Neural progenitor cell (in vitro differentiated cells): ENCODE measurements around the gene MEGF6. TPM values are rescaled to one million over a fixed set of nuclear protein-coding genes. Genes with fewer than 3 reads are reported as not detected.

ENCODE experiments used
- DNase-seq: peaks from one replicate; pipeline ENCODE4 v3.0.0-alpha.2; 2016; ENCODE audit warnings: low spot score
- H2AFZ ChIP-seq: fragments of 200-600 bp; sonication (generic); replicated peaks from 2 replicates; pipeline ENCODE4 v1.6.1; 2016; ENCODE audit warnings: antibody characterized with exemption
- H3F3A ChIP-seq: fragments of 200-600 bp; sonication (generic); 2 replicates; pipeline ENCODE4 v1.6.1; 2016; ENCODE audit warnings: antibody characterized with exemption, low read depth
- H3K27ac ChIP-seq: fragments of 200-600 bp; sonication (generic); 2 replicates; pipeline ENCODE4 v1.5.1; 2016; ENCODE audit warnings: mild to moderate bottlenecking
- H3K27me3 ChIP-seq: fragments of 200-600 bp; sonication (generic); 2 replicates; pipeline ENCODE4 v1.6.1; 2016; ENCODE audit warnings: mild to moderate bottlenecking, moderate library complexity
- H3K36me3 ChIP-seq: fragments of 200-600 bp; sonication (generic); 2 replicates; pipeline ENCODE4 v1.5.1; 2016
- H3K4me1 ChIP-seq: fragments of 200-600 bp; sonication (generic); 2 replicates; pipeline ENCODE4 v1.6.1; 2016; ENCODE audit warnings: mixed run types
- H3K4me2 ChIP-seq: fragments of 200-600 bp; sonication (generic); 2 replicates; pipeline ENCODE4 v1.6.1; 2016
- H3K4me3 ChIP-seq: fragments of 200-600 bp; sonication (generic); 2 replicates; pipeline ENCODE4 v1.5.1; 2016
- H3K79me2 ChIP-seq: fragments of 200-600 bp; sonication (generic); 2 replicates; pipeline ENCODE4 v1.6.1; 2016; ENCODE audit warnings: low read depth
- H3K9ac ChIP-seq: fragments of 200-600 bp; sonication (generic); 2 replicates; pipeline ENCODE4 v1.6.1; 2016
- H3K9me3 ChIP-seq: fragments of 200-600 bp; sonication (generic); 2 replicates; pipeline ENCODE4 v1.5.1; 2016; ENCODE audit warnings: low read depth
- H4K20me1 ChIP-seq: fragments of 200-600 bp; sonication (generic); 2 replicates; pipeline ENCODE4 v1.6.1; 2016; ENCODE audit warnings: low read depth
- H3K27ac Mint-ChIP-seq: 3 replicates; pipeline ENCODE4 v1.8.0; 2021; ENCODE audit warnings: mixed read lengths
- H3K27me3 Mint-ChIP-seq: 2 replicates; pipeline ENCODE4 v1.8.0; 2022; ENCODE audit warnings: low read depth, mild to moderate bottlenecking, inconsistent platforms, moderate library complexity, mixed read lengths; ENCODE audit not compliant: insufficient read depth
- H3K36me3 Mint-ChIP-seq: 3 replicates; pipeline ENCODE4 v1.8.0; 2021; ENCODE audit warnings: mixed read lengths
- H3K4me1 Mint-ChIP-seq: 3 replicates; pipeline ENCODE4 v1.8.0; 2021; ENCODE audit warnings: mixed read lengths
- H3K4me3 Mint-ChIP-seq: 3 replicates; pipeline ENCODE4 v1.8.0; 2021; ENCODE audit warnings: mild to moderate bottlenecking, moderate library complexity, mixed read lengths
- H3K9me3 Mint-ChIP-seq: 3 replicates; pipeline ENCODE4 v1.8.0; 2020; ENCODE audit warnings: mixed read lengths
- CTCF ChIP-seq: fragments of 200-600 bp; sonication (generic); IDR thresholded peaks from 2 replicates; pipeline ENCODE4 v1.5.1; 2017; ENCODE audit warnings: antibody characterized with exemption, mild to moderate bottlenecking
- EZH2 ChIP-seq: fragments of 200-600 bp; sonication (generic); IDR thresholded peaks from 2 replicates; pipeline ENCODE4 v1.6.1; 2017; ENCODE audit warnings: antibody characterized with exemption, mild to moderate bottlenecking, moderate library complexity
- EZH2phosphoT487 ChIP-seq: fragments of 200-600 bp; sonication (generic); IDR thresholded peaks from 2 replicates; pipeline ENCODE4 v1.6.1; 2017; ENCODE audit warnings: antibody characterized with exemption
- total RNA-seq: library from RNA; depleted of rRNA; stranded (reverse); fragments of >200 nt; gene quantifications from 2 replicates; pipeline ENCODE4 v1.2.3, GENCODE V29; 2015; ENCODE audit warnings: low replicate concordance

MEGF6 gene
- total RNA-seq, 1 donor from 2014 or later: 1.7 TPM

DNA sequence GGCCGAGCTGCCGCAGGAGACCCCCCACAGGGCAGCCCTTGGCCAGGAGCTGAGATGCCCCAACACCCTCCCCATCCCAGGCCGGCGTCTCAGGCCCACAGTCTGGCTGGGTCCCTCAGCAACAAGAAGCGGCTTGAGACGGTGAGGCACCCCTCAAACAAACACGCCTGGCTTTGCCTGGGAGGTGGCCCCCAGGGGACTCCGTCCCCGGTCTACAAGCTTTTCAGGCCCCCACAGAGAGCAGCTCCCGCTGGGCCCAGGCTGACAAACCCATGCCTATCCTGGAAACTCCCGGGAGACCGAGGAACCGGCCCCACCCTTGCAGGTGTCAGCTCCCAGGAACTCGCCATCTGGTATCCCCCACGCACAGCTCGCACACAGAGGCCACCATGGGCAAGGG lies 89.9 kb downstream of the MEGF6 start:
- Histone ChIP-seq H3K79me2 (no peaks in the 10 kb centered on the region), H3K9ac (no peak overlapping the region), H3K27me3 (no peaks in the 10 kb centered on the region), H3F3A (no peaks in the 10 kb centered on the region), H3K27ac (no peak overlapping the region), H3K4me2 (no peak overlapping the region), H3K4me1 (peaks cover 3% of the 10 kb centered on the region), H3K4me3 (no peak overlapping the region), H4K20me1 (peaks cover 26% of the 10 kb centered on the region), H3K36me3 (no peaks in the 10 kb centered on the region), H3K9me3 (no peaks in the 10 kb centered on the region), H2AFZ (no peak overlapping the region)
- Mint-ChIP-seq H3K4me1 (no peaks in the 10 kb centered on the region), H3K27ac (no peak overlapping the region), H3K4me3 (no peak overlapping the region), H3K9me3 (no peaks in the 10 kb centered on the region), H3K36me3 (no peaks in the 10 kb centered on the region), H3K27me3 (no peaks in the 10 kb centered on the region)
- DNase-seq: no peak
- TF ChIP-seq EZH2phosphoT487 (no peak), CTCF (no peak), EZH2 (no peak)

GRCh38 chr1:3520419-3521378 lies 90.6 kb downstream of the MEGF6 start:
- H3K4me3 ChIP-seq: no peak overlapping the region
- H3F3A ChIP-seq: no peaks in the 10 kb centered on the region
- H3K27ac ChIP-seq: no peak overlapping the region
- H3K9me3 ChIP-seq: no peaks in the 10 kb centered on the region
- no peaks in the 10 kb centered on the region for H3K9me3 Mint-ChIP-seq
- H3K27me3 Mint-ChIP-seq: no peaks in the 10 kb centered on the region
- H3K4me3 Mint-ChIP-seq: no peak overlapping the region
- no peak overlapping the region for H3K4me2 ChIP-seq
- no peaks in the 10 kb centered on the region for H3K79me2 ChIP-seq
- H4K20me1 ChIP-seq: peaks cover 26% of the 10 kb centered on the region
- no peak overlapping the region for H3K9ac ChIP-seq
- no peak overlapping the region for H2AFZ ChIP-seq
- no peaks in the 10 kb centered on the region for H3K36me3 Mint-ChIP-seq
- H3K36me3 ChIP-seq: no peaks in the 10 kb centered on the region
- peaks cover 3% of the 10 kb centered on the region for H3K4me1 ChIP-seq
- no peak overlapping the region for H3K27ac Mint-ChIP-seq
- no peaks in the 10 kb centered on the region for H3K4me1 Mint-ChIP-seq
- DNase-seq: no peak
- no peaks in the 10 kb centered on the region for H3K27me3 ChIP-seq
- TF ChIP-seq EZH2phosphoT487 (no peak), CTCF (no peak), EZH2 (no peak)

DNA sequence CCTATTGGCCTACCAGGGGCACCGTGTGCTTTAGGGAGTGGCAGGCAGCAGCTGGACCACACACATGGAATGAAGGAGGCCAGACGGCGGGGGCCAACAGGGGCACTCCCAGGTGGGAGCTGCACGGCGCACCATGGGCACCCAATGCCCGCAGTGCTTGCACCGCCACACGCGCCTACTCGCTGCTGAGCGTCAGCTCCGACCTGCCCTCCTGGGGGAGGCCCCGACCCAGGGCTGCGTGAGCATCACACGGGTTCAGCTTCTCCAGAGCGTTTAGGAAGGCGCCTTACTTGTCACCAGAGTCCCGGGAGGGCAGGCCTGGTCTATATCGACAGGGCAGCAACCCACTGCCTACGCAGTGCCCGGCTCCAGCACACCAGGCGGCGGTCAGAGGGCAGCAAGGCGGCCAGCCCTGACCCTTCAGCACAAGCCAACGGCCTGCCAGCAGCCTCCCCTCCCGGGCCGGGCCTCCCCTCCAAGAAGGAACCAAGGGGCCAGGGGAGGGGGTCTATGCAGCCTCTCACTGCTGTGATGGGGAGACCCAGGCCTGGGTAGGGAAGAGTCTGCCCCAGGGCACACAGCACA lies 91.9 kb downstream of the MEGF6 start:
- H3K27ac Mint-ChIP-seq: no peak overlapping the region
- H3K9me3 ChIP-seq: no peaks in the 10 kb centered on the region

More for the DNA sequence above, 91.9 kb downstream of the MEGF6 start:
- Mint-ChIP-seq H3K9me3 (no peaks in the 10 kb centered on the region), H3K27me3 (no peaks in the 10 kb centered on the region), H3K36me3 (no peaks in the 10 kb centered on the region), H3K4me3 (no peak overlapping the region), H3K4me1 (no peaks in the 10 kb centered on the region)
- Histone ChIP-seq H4K20me1 (peaks cover 18% of the 10 kb centered on the region), H2AFZ (no peak overlapping the region), H3K36me3 (no peaks in the 10 kb centered on the region), H3K4me1 (peaks cover 3% of the 10 kb centered on the region), H3K27me3 (no peaks in the 10 kb centered on the region), H3F3A (no peaks in the 10 kb centered on the region), H3K27ac (no peak overlapping the region), H3K9ac (no peak overlapping the region), H3K79me2 (no peaks in the 10 kb centered on the region), H3K4me3 (no peak overlapping the region), H3K4me2 (no peak overlapping the region)
- no peak for DNase-seq
- TF ChIP-seq EZH2: no peak
- TF ChIP-seq CTCF: no peak
- TF ChIP-seq EZH2phosphoT487: no peak
